K562 (cell line): Measurements from ENCODE around the gene MAP1LC3B2. TPM values are rescaled to one million over a fixed set of nuclear protein-coding genes. Genes with fewer than 3 reads are reported as not detected.

Source experiments
- CBFA2T3 ChIP-seq: fragments of 450-650 bp; IDR thresholded peaks from 2 replicates; pipeline ENCODE4 v1.6.1; 2017
- EP400 ChIP-seq: fragments of 450-650 bp; IDR thresholded peaks from 2 replicates; pipeline ENCODE4 v1.6.1; 2017; ENCODE audit warnings: antibody characterized with exemption, mild to moderate bottlenecking, moderate library complexity
- HSF4 ChIP-seq: fragments of 250-450 bp; sonication (Bioruptor Pico); IDR thresholded peaks from 2 replicates; pipeline ENCODE4 v2.1.2; 2022; ENCODE audit warnings: mild to moderate bottlenecking, moderate library complexity, borderline replicate concordance
- JUND ChIP-seq, 2 experiments: IDR thresholded peaks; 2 replicates in 1 of 2; 3 replicates in 1 of 2; pipeline ENCODE4 v1.6.1; 2011; ENCODE audit warnings: borderline replicate concordance in 2 of 2, low read depth in 2 of 2, low read length in 2 of 2, improper control_type of control experiment in 1 of 2, missing biosample characterization in 1 of 2, missing genetic modification characterization in 1 of 2, missing genetic modification reagents in 1 of 2
- ZNF175 ChIP-seq: fragments of 200-800 bp; sonication (Bioruptor generic); IDR thresholded peaks from 2 replicates; pipeline ENCODE4 v1.6.1; 2016; ENCODE audit warnings: low read depth, mild to moderate bottlenecking, missing genetic modification characterization, missing compliant biosample characterization
- ZNF407 ChIP-seq: fragments of 450-650 bp; IDR thresholded peaks from 2 replicates; pipeline ENCODE4 v1.6.1; 2016; ENCODE audit warnings: low read depth
- ZNF583 ChIP-seq: fragments of 250-450 bp; sonication (Bioruptor Pico); IDR thresholded peaks from 2 replicates; pipeline ENCODE4 v1.4.0; 2020
- ZNF592 ChIP-seq: fragments of 450-650 bp; IDR thresholded peaks from 2 replicates; pipeline ENCODE4 v1.6.1; 2017; ENCODE audit warnings: antibody characterized with exemption, mild to moderate bottlenecking
- ZNF766 ChIP-seq: fragments of 200-800 bp; sonication (Bioruptor generic); conservative IDR thresholded peaks from 2 replicates; pipeline ENCODE4 v1.6.1; 2016; ENCODE audit warnings: missing genetic modification characterization, missing compliant biosample characterization
- polyA plus RNA-seq, 8 experiments: library from polyadenylated mRNA; depleted of rRNA in 4 of 8; stranded (reverse) in 5 of 8; unstranded in 3 of 8; fragments of >200 nt; fragmentation: Nextera tagmentation in 2 of 8; fragmentation: Illumina TruSeq in 1 of 8; extraction: Ambion mirVana in 2 of 8; extraction: Trizol in 1 of 8; gene quantifications; 2 replicates each; pipeline versions ENCODE4 v1.2.1 to v1.2.3, GENCODE V29; 2011 to 2014; ENCODE audit warnings: inconsistent platforms in 1 of 8, missing spikeins in 1 of 8
- total RNA-seq, 7 experiments: library from RNA; depleted of rRNA in 6 of 7; stranded (reverse); fragments of >200 nt in 6 of 7; fragmentation: Illumina TruSeq in 2 of 7; extraction: Trizol in 2 of 7; gene quantifications; 2 replicates each; pipeline versions ENCODE4 v1.2.1 to v1.2.3, GENCODE V29; 2011 to 2021; ENCODE audit warnings: low replicate concordance in 1 of 7

Gene MAP1LC3B2
- total and polyA plus RNA-seq, 9 of the 15 experiments (the other 6 are each of a cell fraction or from before 2014, with no cell fraction given), result 0.53 to 2.8 (median 0.76) TPM; not detected in 2

GRCh38 chr12:116558280-116559161 is 660 bp upstream of the MAP1LC3B2 start (continued):
- peak; percentile 86 for TF ChIP-seq ZNF175 (CRISPR knock-in tag)
- 0 out of 2 replicates have a peak, but pooled peaks have one; percentile 32 for TF ChIP-seq ZNF766
- no peak for TF ChIP-seq ZNF407
- peak; percentile 43; the same call in 1 of the 2 replicates for TF ChIP-seq JUND (IDR thresholded peaks at IDR 0.05; ENCODE audit: borderline replicate concordance, low read depth, low read length)
- TF ChIP-seq JUND (tag; IDR thresholded peaks at IDR 0.05; ENCODE audit: borderline replicate concordance, low read depth, low read length), result peak; percentile 53; the same call in 1 of the 3 replicates
- peak; percentile 89 for TF ChIP-seq ZNF592
- peak; percentile 52; the same call in 1 of the 2 replicates for TF ChIP-seq EP400
- peak; percentile 68; the same call in 1 of the 2 replicates for TF ChIP-seq HSF4 (CRISPR knock-in tag)
- peak; percentile 51; the same call in 1 of the 2 replicates for TF ChIP-seq ZNF583 (CRISPR knock-in tag)
- TF ChIP-seq CBFA2T3, result peak; percentile 57
